ENCODE measurements around the gene C19orf18.

- TF ChIP-seq CEBPB (IDR thresholded peaks at IDR 0.05; ENCODE audit: low read depth, low read length) (no peak), POLR2A (IDR thresholded peaks at IDR 0.05; ENCODE audit: low read depth, low read length) (no peak), CTCF (conservative IDR thresholded peaks at IDR 0.05; ENCODE audit: low read depth, low read length) (no peak), SMC3 (IDR thresholded peaks at IDR 0.05; ENCODE audit: low read depth, low read length) (no peak), RCOR1 (IDR thresholded peaks at IDR 0.05; ENCODE audit: insufficient replicate concordance, low read length) (no peak), USF2 (IDR thresholded peaks at IDR 0.05; ENCODE audit: low read depth, low read length) (no peak), MXI1 (IDR thresholded peaks at IDR 0.05; ENCODE audit: borderline replicate concordance, low read depth, low read length) (no peak), RFX5 (IDR thresholded peaks at IDR 0.05; ENCODE audit: low read depth, low read length) (no peak), BHLHE40 (IDR thresholded peaks at IDR 0.05; ENCODE audit: low read depth, low read length) (no peak), NFE2L2 (IDR thresholded peaks at IDR 0.05; ENCODE audit: low read depth, low read length) (no peak), RAD21 (IDR thresholded peaks at IDR 0.05; ENCODE audit: low read length) (no peak), MAZ (IDR thresholded peaks at IDR 0.05; ENCODE audit: borderline replicate concordance, low read depth, low read length) (no peak), MAFK (IDR thresholded peaks at IDR 0.05; ENCODE audit: low read depth, low read length) (no peak)
These were observed 24.6 kb downstream of the C19orf18 start for GRCh38 chr19:57949702-57950101.

Measured in IMR-90 (cell line).